Vagina (tissue), 2 donors: ENCODE data around the gene NAP1L4. TPM values are rescaled to one million over a fixed set of nuclear protein-coding genes. Genes with fewer than 3 reads are reported as not detected.
A peak's percentile ranks its signal among the peaks of the same experiment; 100 is the strongest.

Experiments
- DNase-seq, 2 donors: peaks; one replicate each; pipeline ENCODE4 v3.0.0-alpha.2; 2017; ENCODE audit errors: extremely low spot score in 2 of 2
- H3K27ac ChIP-seq: fragments of 200-600 bp; sonication (generic); one replicate; pipeline ENCODE4 v1.5.1; 2019
- H3K27me3 ChIP-seq: fragments of 200-600 bp; sonication (generic); one replicate; pipeline ENCODE4 v1.5.1; 2019
- H3K36me3 ChIP-seq, 2 donors: fragments of 200-600 bp; sonication (generic); one replicate each; pipeline ENCODE4 v1.5.1; 2017 to 2019
- H3K4me1 ChIP-seq: fragments of 200-600 bp; sonication (generic); one replicate; pipeline ENCODE4 v1.5.1; 2019
- H3K4me3 ChIP-seq, 2 donors: fragments of 200-600 bp; sonication (generic); 1 replicate in 1 of 2; 2 replicates in 1 of 2; pipeline ENCODE4 v1.5.1; 2016 to 2019
- H3K9me3 ChIP-seq: fragments of 200-600 bp; sonication (generic); one replicate; pipeline ENCODE4 v1.5.1; 2019
- CTCF ChIP-seq, 3 experiments: fragments of 450-650 bp in 2 of 3; fragments of 200-600 bp in 1 of 3; sonication (generic) in 1 of 3; IDR thresholded peaks; one replicate each; pipeline ENCODE4 v1.5.1; 2017 to 2019; ENCODE audit warnings: antibody characterized with exemption in 3 of 3, mild to moderate bottlenecking in 2 of 3, moderate library complexity in 2 of 3
- POLR2A ChIP-seq, 2 donors: fragments of 450-650 bp; IDR thresholded peaks; one replicate each; pipeline ENCODE4 v1.6.1; 2017; ENCODE audit warnings: antibody characterized with exemption in 2 of 2, mild to moderate bottlenecking in 2 of 2, moderate library complexity in 2 of 2
- POLR2AphosphoS5 ChIP-seq, 2 donors: sonication (generic); formaldehyde crosslinking; IDR thresholded peaks; one replicate each; pipeline ENCODE4 v1.9.0; 2017; ENCODE audit warnings: antibody characterized with exemption in 2 of 2, mild to moderate bottlenecking in 2 of 2, low read depth in 1 of 2; ENCODE audit not compliant: insufficient read depth in 1 of 2
- intact Hi-C: fragments of 100-400 bp; cut with DNase I; formaldehyde crosslinking; loops from one replicate; pipeline ENCODE4 v1.15.1; 2023
- total RNA-seq: library from RNA; depleted of rRNA; stranded (reverse); fragments of >200 nt; gene quantifications from one replicate; pipeline ENCODE4 v1.2.3, GENCODE V29; 2016

Gene NAP1L4, protein sequence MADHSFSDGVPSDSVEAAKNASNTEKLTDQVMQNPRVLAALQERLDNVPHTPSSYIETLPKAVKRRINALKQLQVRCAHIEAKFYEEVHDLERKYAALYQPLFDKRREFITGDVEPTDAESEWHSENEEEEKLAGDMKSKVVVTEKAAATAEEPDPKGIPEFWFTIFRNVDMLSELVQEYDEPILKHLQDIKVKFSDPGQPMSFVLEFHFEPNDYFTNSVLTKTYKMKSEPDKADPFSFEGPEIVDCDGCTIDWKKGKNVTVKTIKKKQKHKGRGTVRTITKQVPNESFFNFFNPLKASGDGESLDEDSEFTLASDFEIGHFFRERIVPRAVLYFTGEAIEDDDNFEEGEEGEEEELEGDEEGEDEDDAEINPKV
- 108 TPM for total RNA-seq

GRCh38 chr11:2992234-2992996 lies at the start of gene NAP1L4:
TSS of gene NAP1L4 (minus strand) at chr11:2992329. CDS start at chr11:2979220, 13,109 bp downstream.
- H3K27me3 ChIP-seq, result no peaks in the 10 kb centered on the region
- H3K36me3 ChIP-seq, result no peaks in the 10 kb centered on the region
- DNase-seq, result peak; percentile 94 to 96
- H3K4me1 ChIP-seq, result peaks cover 46% of the 10 kb centered on the region
- intact Hi-C loops, result no loop called here
- TF ChIP-seq POLR2AphosphoS5 (IDR thresholded peaks at IDR 0.05; ENCODE audit: insufficient read depth in 1 of 2, low read depth in 1 of 2), result peak; percentile 81 to 90
- peak in 1 of 2 donors; percentile 72 for TF ChIP-seq POLR2A (IDR thresholded peaks at IDR 0.05)
- no peak for TF ChIP-seq CTCF (IDR thresholded peaks at IDR 0.05)
- peak within 1 kb of the TSS; percentile 75 to 95 for H3K4me3 ChIP-seq
- H3K9me3 ChIP-seq, result no peaks in the 10 kb centered on the region
- peak within 1 kb of the TSS; percentile 86 for H3K27ac ChIP-seq

DNA sequence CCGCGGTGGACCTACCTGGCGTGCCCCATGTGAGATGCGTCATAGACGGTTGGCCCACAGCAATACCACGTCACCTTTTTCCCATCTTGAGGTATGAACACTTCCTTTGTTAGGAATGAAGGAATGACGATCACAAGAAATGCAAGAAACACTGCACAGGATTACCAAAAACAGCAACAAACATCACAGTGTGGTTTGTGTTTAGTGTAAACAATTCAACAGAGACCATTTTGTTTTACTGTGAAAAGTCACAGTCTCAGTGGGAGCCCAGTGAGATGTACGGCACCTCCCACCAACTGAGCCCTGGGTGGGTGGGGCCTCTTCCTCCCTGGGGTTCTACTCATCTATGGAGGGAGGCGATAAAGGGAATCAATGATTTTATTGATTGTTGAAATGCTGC lies 48.8 kb upstream of the NAP1L4 start:
- Histone ChIP-seq H3K27me3 (no peaks in the 10 kb centered on the region), H3K4me3 (no peak overlapping the region), H3K4me1 (peaks cover 14% of the 10 kb centered on the region), H3K27ac (no peak overlapping the region), H3K9me3 (no peaks in the 10 kb centered on the region), H3K36me3 (peaks cover 0 to 51% of the 10 kb centered on the region in 2 donors)
- DNase-seq, result no peak
- intact Hi-C loops, result no loop called here
- TF ChIP-seq CTCF (IDR thresholded peaks at IDR 0.05) (no peak), POLR2AphosphoS5 (IDR thresholded peaks at IDR 0.05; ENCODE audit: insufficient read depth in 1 of 2, low read depth in 1 of 2) (no peak), POLR2A (IDR thresholded peaks at IDR 0.05) (no peak)

DNA sequence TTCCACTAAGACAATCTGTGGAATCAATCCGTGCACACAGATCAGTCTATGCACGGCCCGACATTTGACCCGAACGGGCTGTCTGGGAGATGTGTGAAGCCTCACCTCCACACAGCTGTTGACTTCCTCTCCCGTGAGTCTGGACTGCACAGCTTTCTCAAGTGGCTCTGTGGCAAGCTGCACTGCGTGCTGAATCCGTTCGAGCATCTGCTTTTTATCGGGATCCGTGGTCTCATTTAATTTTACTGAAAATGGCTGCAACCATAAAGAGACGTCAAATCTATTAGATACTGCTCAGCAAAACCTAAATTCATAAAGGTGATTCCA lies 45.8 kb upstream of the NAP1L4 start:
- Histone ChIP-seq H3K4me3 (no peak overlapping the region), H3K27ac (no peak overlapping the region), H3K9me3 (no peaks in the 10 kb centered on the region), H3K27me3 (no peaks in the 10 kb centered on the region), H3K36me3 (peaks cover 0 to 59% of the 10 kb centered on the region in 2 donors), H3K4me1 (peaks cover under 1% of the 10 kb centered on the region)
- intact Hi-C loops, result loop anchor here (5.0 kb wide), 2 partner anchors 54 to 179 kb away; partner anchors contain the start of gene MRGPRG
- no peak for DNase-seq
- TF ChIP-seq POLR2AphosphoS5 (IDR thresholded peaks at IDR 0.05; ENCODE audit: insufficient read depth in 1 of 2, low read depth in 1 of 2), result no peak
- TF ChIP-seq POLR2A (IDR thresholded peaks at IDR 0.05), result no peak
- no peak for TF ChIP-seq CTCF (IDR thresholded peaks at IDR 0.05)

DNA sequence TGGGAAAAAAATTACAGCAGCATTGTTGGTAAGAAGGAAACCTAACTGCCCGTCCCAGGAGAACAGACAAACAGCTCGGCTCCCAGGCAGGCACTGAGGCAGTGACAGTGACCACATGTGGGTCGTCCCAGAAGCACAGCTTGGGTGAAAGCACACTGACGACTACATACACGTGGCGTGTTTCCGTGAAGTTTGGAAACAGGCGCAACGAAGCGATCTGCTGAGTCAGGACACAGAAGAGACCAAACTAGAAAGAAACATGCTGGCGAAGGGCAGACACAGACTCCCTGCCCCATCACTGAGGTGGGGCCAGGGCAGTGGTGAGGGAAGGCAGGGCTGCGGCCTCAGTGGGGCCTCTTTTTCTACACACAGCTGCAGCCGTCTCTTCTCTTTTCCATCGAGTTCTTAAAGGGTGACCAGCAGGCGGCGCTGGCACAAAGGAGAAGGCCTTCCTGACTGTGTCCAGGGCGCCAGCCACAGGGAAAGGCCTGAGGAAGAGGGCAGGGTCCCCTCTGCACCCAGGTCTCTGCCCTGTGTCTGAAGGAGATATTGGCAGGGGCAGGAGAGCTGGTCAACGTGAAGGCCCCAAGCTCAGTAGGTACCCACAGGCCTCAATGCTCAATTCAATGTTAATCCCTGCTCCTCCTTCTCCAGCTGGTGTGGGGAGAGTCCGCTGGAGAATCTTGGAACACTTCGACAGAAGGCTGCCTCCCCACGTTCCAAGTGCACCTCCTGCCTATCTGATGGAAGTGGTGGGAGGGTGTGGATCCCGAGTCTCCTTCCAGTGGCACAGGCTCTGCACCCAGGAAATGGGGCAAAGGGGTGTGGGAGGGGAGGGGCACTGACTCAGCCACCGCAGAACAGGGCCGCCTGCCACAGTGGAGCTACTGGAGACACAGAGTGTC lies 45.2 kb upstream of the NAP1L4 start:
- Histone ChIP-seq H3K4me3 (no peak overlapping the region), H3K4me1 (no peaks in the 10 kb centered on the region), H3K36me3 (peaks cover 0 to 59% of the 10 kb centered on the region in 2 donors), H3K27ac (no peak overlapping the region), H3K9me3 (no peaks in the 10 kb centered on the region), H3K27me3 (no peaks in the 10 kb centered on the region)
- no peak for DNase-seq
- intact Hi-C loops, result loop anchor here (5.0 kb wide), 2 partner anchors 55 to 180 kb away; partner anchors contain the start of gene MRGPRG
- TF ChIP-seq POLR2A (IDR thresholded peaks at IDR 0.05), result no peak
- TF ChIP-seq POLR2AphosphoS5 (IDR thresholded peaks at IDR 0.05; ENCODE audit: insufficient read depth in 1 of 2, low read depth in 1 of 2), result peak in 1 of 2 donors; percentile 18
- TF ChIP-seq CTCF (IDR thresholded peaks at IDR 0.05), result peak; percentile 66 to 76 (median 75)
